ENCODE measurements around the gene CXCL12. TPM values are rescaled to one million over a fixed set of nuclear protein-coding genes. Genes with fewer than 3 reads are reported as not detected.

CXCL12 gene
- total and polyA plus RNA-seq, 2 donors (not counting 3 experiments of a cell fraction or from before 2014, with no cell fraction given): 0.35 to 1.4 TPM

DNA sequence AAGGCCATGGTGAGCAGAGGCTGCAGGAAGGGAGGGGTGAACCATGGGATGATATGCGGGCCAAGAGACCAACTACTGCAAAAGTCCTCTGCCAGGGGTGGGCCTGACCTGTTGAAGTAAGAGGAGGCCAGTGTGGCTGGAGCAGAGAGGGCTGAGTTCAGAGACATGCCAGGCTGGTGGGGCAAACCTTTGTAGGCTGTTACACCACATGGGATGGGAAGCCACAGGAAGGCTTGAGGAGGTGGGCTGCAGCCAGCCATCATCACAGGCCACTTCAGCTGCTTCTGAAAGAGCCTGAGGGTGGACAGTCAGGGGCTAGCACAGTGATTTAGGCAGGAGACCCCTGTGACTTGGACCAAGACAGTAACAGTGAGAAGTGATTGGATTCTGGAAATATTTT, 20.3 kb downstream of the CXCL12 start:
- Histone ChIP-seq H3K4me1 (ENCODE audit: control insufficient read depth, extremely low read depth, insufficient read depth, low read length) (no peaks in the 10 kb centered on the region), H3K27ac (ENCODE audit: insufficient read depth, low read depth, low read length) (no peak overlapping the region), H3K4me3 (replicated peaks in 1 of 3; ENCODE audit: insufficient read depth in 1 of 3, low read depth in 1 of 3, low read length in 3 of 3) (no peak overlapping the region), H3K9me1 (replicated peaks; ENCODE audit: control insufficient read depth, extremely low read depth, insufficient read depth, low read length) (no peaks in the 10 kb centered on the region), H4K20me1 (replicated peaks; ENCODE audit: control insufficient read depth, extremely low read depth, insufficient read depth, low read length) (no peaks in the 10 kb centered on the region), H2AFZ (ENCODE audit: low read depth, low read length) (no peak overlapping the region), H3K36me3 (ENCODE audit: control insufficient read depth in 2 of 2, extremely low read depth in 1 of 2, insufficient read depth in 2 of 2, low read length in 2 of 2) (no peaks in the 10 kb centered on the region), H3K79me2 (ENCODE audit: control insufficient read depth, insufficient read depth, low read length) (no peaks in the 10 kb centered on the region), H3K9ac (replicated peaks; ENCODE audit: extremely low read depth, insufficient read depth, low read length) (no peak overlapping the region), H3K27me3 (ENCODE audit: control insufficient read depth in 2 of 2, insufficient read depth in 2 of 2, low read length in 2 of 2) (no peaks in the 10 kb centered on the region), H3K4me2 (ENCODE audit: insufficient read depth, low read length) (no peak overlapping the region), H3K9me3 (replicated peaks; ENCODE audit: control insufficient read depth, insufficient read depth, low read length) (no peaks in the 10 kb centered on the region)
- FAIRE-seq: no peak
- POLR2A ChIA-PET: no interaction called here
- CTCF ChIA-PET: no interaction called here
- dilution Hi-C loops (cut with MboI; ENCODE audit: extremely low pct_ligation_motif_present, low sequenced_read_pairs): no loop called here
- intact Hi-C loops (cut with micrococcal nuclease): no loop called here
- BruUV-seq (replicated peaks): no TSS peak
- no peak for DNase-seq (ENCODE audit: low read depth, low spot score)
- TF ChIP-seq CTCF (IDR thresholded peaks at IDR 0.05; ENCODE audit: extremely low read depth in 1 of 2, insufficient read depth in 1 of 2, low read depth in 1 of 2, low read length in 2 of 2) (no peak), MYC (IDR thresholded peaks at IDR 0.05; ENCODE audit: low read depth, low read length) (no peak), GATA2 (IDR thresholded peaks at IDR 0.05; ENCODE audit: insufficient read depth, insufficient read length, low read depth, low read length) (no peak), POLR2A (IDR thresholded peaks at IDR 0.05; ENCODE audit: low read depth, low read length) (no peak), FOS (IDR thresholded peaks at IDR 0.05; ENCODE audit: borderline replicate concordance, insufficient read depth, low read length) (no peak), EZH2 (IDR thresholded peaks at IDR 0.05; ENCODE audit: borderline replicate concordance, low read depth, low read length, severe bottlenecking) (no peak), JUN (IDR thresholded peaks at IDR 0.05; ENCODE audit: borderline replicate concordance, insufficient read depth, insufficient read length, low read depth) (no peak), POLR2AphosphoS5 (IDR thresholded peaks at IDR 0.05; ENCODE audit: insufficient read depth, low read depth, low read length) (no peak)
- TF ChIP-seq, protein P1, sequence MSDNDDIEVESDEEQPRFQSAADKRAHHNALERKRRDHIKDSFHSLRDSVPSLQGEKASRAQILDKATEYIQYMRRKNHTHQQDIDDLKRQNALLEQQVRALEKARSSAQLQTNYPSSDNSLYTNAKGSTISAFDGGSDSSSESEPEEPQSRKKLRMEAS (IDR thresholded peaks at IDR 0.05; ENCODE audit: insufficient read depth, insufficient read length): no peak

Data from endothelial cell of umbilical vein (primary cell).